Left lung (tissue), 10 donors: ENCODE results near the gene EXOSC5. TPM values are rescaled to one million over a fixed set of nuclear protein-coding genes. Genes with fewer than 3 reads are reported as not detected.
"Not testable (repeated sequence)": the region's sequence is repeated elsewhere in the genome, so short reads cannot be mapped to it uniquely, and the experiment has no call there.

ENCODE experiments used
- ATAC-seq: fragments of 200-7000 bp; cut with Tn5 transposase; one replicate; pipeline ENCODE4 v1.9.1; 2020; ENCODE audit warnings: moderate library complexity
- DNase-seq, 4 donors: peaks; one replicate each; pipeline ENCODE4 v3.0.0-alpha.2; 2013 to 2020
- H3K27ac ChIP-seq, 2 donors: fragments of 200-600 bp; sonication (generic) in 1 of 2; one replicate each; pipeline versions ENCODE4 v1.5.0 to v1.8.0; 2020 to 2021
- H3K27me3 ChIP-seq, 2 donors: fragments of 200-600 bp; sonication (generic) in 1 of 2; one replicate each; pipeline versions ENCODE4 v1.5.0 to v1.8.0; 2020 to 2021
- H3K36me3 ChIP-seq, 2 donors: fragments of 200-600 bp; sonication (generic) in 1 of 2; one replicate each; pipeline versions ENCODE4 v1.5.0 to v1.8.0; 2020 to 2021
- H3K4me1 ChIP-seq, 2 donors: fragments of 200-600 bp; one replicate each; pipeline ENCODE4 v1.8.0; 2021
- H3K4me3 ChIP-seq, 2 donors: fragments of 200-600 bp; sonication (generic) in 1 of 2; one replicate each; pipeline versions ENCODE4 v1.5.0 to v1.8.0; 2020 to 2021; ENCODE audit warnings: mild to moderate bottlenecking in 1 of 2
- H3K9me3 ChIP-seq, 2 donors: fragments of 200-600 bp; sonication (generic) in 1 of 2; one replicate each; pipeline versions ENCODE4 v1.5.0 to v1.8.0; 2020 to 2021
- intact Hi-C, 2 donors: fragments of 100-400 bp; cut with DNase I; formaldehyde crosslinking; loops; one replicate each; pipeline versions ENCODE4 v1.11.2 to v1.14.2; 2022
- polyA plus RNA-seq, 6 donors: library from polyadenylated mRNA; unstranded; fragments of 120-200 nt; gene quantifications; one replicate each; pipeline ENCODE4 v1.2.1, GENCODE V29; 2013; ENCODE audit not compliant: insufficient read length in 6 of 6
- total RNA-seq, 2 donors: library from RNA; stranded (reverse); fragmentation: NEBNext Ultra II Directional; extraction: Animal tissue kit (Norgen Biotek cat#: 25700); gene quantifications; one replicate each; pipeline ENCODE4 v1.2.1, GENCODE V29; 2021
- TF ChIP-seq, protein P1 (sequence below), 2 donors: fragments of 200-600 bp; sonication (generic) in 1 of 2; IDR thresholded peaks; one replicate each; pipeline versions ENCODE4 v1.5.0 to v1.8.0; 2021; ENCODE audit warnings: antibody characterized with exemption in 2 of 2
- donor health status: DM: no; HTN: yes; CAD: no.
- donor health status: DM: no; HTN: no; CAD: no.

Gene EXOSC5
- total and polyA plus RNA-seq, 8 donors, result 10.3 to 19.5 (median 15.2) TPM

DNA sequence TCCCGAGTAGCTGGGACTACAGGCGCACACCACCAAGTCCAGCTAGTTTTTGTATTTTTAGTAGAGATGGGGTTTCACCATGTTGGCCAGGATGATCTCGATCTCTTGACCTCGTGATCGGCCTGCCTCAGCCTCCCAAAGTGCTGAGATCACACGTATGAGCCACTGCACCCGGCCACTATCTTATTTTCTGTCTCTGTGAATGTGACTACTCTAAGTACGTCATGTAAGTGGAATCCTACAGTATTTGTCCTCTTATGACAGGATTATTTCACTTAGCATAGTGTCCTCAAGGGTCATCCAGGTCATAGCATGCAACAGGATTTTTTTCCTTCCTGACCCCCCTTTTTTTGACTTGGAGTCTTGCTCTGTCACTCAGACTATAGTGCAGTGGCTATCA is 25.6 kb downstream of the EXOSC5 start:
- TF ChIP-seq, protein P1, sequence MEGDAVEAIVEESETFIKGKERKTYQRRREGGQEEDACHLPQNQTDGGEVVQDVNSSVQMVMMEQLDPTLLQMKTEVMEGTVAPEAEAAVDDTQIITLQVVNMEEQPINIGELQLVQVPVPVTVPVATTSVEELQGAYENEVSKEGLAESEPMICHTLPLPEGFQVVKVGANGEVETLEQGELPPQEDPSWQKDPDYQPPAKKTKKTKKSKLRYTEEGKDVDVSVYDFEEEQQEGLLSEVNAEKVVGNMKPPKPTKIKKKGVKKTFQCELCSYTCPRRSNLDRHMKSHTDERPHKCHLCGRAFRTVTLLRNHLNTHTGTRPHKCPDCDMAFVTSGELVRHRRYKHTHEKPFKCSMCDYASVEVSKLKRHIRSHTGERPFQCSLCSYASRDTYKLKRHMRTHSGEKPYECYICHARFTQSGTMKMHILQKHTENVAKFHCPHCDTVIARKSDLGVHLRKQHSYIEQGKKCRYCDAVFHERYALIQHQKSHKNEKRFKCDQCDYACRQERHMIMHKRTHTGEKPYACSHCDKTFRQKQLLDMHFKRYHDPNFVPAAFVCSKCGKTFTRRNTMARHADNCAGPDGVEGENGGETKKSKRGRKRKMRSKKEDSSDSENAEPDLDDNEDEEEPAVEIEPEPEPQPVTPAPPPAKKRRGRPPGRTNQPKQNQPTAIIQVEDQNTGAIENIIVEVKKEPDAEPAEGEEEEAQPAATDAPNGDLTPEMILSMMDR (IDR thresholded peaks at IDR 0.05), result no peak
- intact Hi-C loops, result no loop called here
- ATAC-seq (no peak), DNase-seq (no peak)
- no peak overlapping the region for H3K27ac ChIP-seq
- no peaks in the 10 kb centered on the region for H3K27me3 ChIP-seq
- no peaks in the 10 kb centered on the region for H3K9me3 ChIP-seq
- H3K36me3 ChIP-seq, result no peaks in the 10 kb centered on the region
- no peak overlapping the region for H3K4me3 ChIP-seq
- peaks cover 9 to 56% of the 10 kb centered on the region in 2 donors for H3K4me1 ChIP-seq

DNA sequence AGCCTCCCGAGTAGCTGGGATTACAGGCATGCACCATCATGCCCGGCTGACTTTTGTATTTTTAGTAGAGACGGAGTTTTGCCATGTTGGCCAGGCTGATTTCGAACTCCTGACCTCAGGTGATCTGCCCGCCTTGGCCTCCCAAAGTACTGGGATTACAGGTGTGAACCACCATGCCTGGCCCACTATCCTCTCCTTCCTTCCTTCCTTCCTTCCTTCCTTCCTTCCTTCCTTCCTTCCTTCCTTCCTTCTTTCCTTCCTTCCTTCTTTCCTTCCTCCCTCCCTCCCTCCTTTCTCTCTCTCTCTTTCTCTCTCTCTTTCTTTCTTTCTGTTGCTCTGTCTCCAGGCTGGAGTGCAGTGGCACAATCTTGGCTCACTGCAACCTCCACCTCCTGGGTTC is 26.0 kb downstream of the EXOSC5 start:
- ATAC-seq, result not testable (repeated sequence)

DNA sequence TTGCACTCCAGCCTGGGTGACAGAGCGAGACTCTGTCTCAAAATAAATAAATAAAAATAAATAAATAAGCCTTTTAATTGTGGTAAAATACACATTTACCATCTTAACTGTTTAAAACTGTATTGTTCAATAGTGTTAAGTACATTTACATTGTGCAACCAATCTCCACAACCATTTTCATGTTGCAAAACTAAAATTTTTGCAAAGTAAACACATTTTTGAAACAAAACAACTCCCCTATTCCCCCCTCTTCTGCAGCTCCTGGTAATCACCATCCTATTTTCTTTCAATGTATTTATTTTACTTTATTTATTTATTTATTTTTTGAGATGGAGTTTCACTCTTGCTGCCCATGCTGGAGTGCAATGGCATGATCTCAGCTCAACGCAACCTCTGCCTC is 27.4 kb downstream of the EXOSC5 start:
- DNase-seq (no peak), ATAC-seq (no peak)
- no peak overlapping the region for H3K27ac ChIP-seq
- intact Hi-C loops, result no loop called here
- TF ChIP-seq, protein P1 (IDR thresholded peaks at IDR 0.05), result no peak
- H3K4me3 ChIP-seq, result no peak overlapping the region
- no peaks in the 10 kb centered on the region for H3K36me3 ChIP-seq
- no peaks in the 10 kb centered on the region for H3K27me3 ChIP-seq
- peaks cover 12 to 61% of the 10 kb centered on the region in 2 donors for H3K4me1 ChIP-seq
- no peaks in the 10 kb centered on the region for H3K9me3 ChIP-seq

More for the DNA sequence above, 26.0 kb downstream of the EXOSC5 start:
- H3K9me3 ChIP-seq, H3K27me3 ChIP-seq, intact Hi-C loops, DNase-seq, H3K4me3 ChIP-seq, H3K36me3 ChIP-seq, H3K27ac ChIP-seq: not testable (repeated sequence)
- peaks cover 9 to 56% of the 10 kb centered on the region in 2 donors for H3K4me1 ChIP-seq

DNA sequence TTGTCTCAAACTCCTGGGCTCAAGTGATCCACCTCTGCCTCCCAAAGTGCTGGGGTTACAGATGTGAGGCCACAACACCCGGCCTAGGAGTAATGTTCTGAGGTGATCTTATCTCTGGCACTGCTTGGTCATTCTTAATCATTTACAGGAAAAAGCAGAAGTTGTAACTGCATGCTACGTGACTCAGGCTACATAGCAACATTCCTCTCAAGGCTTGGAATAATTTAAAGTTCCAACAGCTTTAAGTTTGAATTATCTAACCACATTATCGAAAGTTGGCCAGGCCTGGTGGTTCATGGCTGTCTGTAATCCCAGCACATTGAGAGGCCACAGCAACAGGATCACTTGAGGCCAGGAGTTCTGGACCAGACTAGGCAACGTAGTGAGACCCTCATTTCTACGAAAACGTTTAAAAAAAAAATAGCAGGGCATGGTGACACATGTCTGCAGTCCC is 29.3 kb downstream of the EXOSC5 start:
- Histone ChIP-seq H3K27me3 (no peaks in the 10 kb centered on the region), H3K4me1 (peaks cover 16 to 63% of the 10 kb centered on the region in 2 donors), H3K4me3 (no peak overlapping the region), H3K27ac (peak overlapping the region; percentile 56 to 90), H3K36me3 (no peaks in the 10 kb centered on the region), H3K9me3 (no peaks in the 10 kb centered on the region)
- intact Hi-C loops, result no loop called here
- peak; percentile 8 for ATAC-seq
- TF ChIP-seq, protein P1 (IDR thresholded peaks at IDR 0.05), result no peak
- DNase-seq, result no peak

DNA sequence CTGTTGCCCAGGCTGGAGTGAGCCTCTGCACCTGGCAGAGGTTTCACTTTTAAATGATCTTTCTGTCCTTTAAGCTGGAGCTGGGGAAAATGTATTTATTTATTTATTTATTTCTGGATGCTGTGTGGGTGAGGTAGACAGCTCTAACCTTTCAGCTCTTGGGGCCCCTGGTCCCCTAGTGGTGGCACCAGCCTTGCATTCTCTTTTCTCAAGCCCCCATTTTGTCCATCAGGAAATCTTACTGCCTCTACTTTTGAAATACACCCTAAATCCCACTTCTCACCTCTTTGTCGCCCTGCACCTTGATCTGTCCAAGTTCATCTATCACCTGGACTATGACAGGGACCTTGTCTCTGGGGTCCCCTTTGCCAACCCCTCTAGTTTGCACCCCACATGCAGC is 31.1 kb downstream of the EXOSC5 start:
- H3K36me3 ChIP-seq, result no peaks in the 10 kb centered on the region
- H3K27me3 ChIP-seq, result no peaks in the 10 kb centered on the region
- no peaks in the 10 kb centered on the region for H3K9me3 ChIP-seq
- ATAC-seq (no peak), DNase-seq (no peak)
- no peak overlapping the region for H3K4me3 ChIP-seq
- TF ChIP-seq, protein P1 (IDR thresholded peaks at IDR 0.05), result no peak
- peak overlapping the region in 1 of 2 donors; percentile 99 for H3K27ac ChIP-seq
- peaks cover 17 to 71% of the 10 kb centered on the region in 2 donors for H3K4me1 ChIP-seq
- intact Hi-C loops, result no loop called here
